PFSK-1 (cell line): ENCODE data around the gene KLHL3.

Experiments used
- FOXP2 ChIP-seq: optimal IDR thresholded peaks from 2 replicates; pipeline ENCODE3; 2011; ENCODE audit warnings: borderline replicate concordance, control low read depth, inconsistent platforms; ENCODE audit not compliant: insufficient read depth; ENCODE audit errors: extremely low read length, extremely low read depth
- POLR2AphosphoS5 ChIP-seq: IDR thresholded peaks from 2 replicates; pipeline ENCODE4 v1.6.1; 2012; ENCODE audit warnings: low read depth, mild to moderate bottlenecking, control low read depth, low read length, moderate library complexity
- SIN3A ChIP-seq: IDR thresholded peaks from 2 replicates; pipeline ENCODE4 v1.6.1; 2012; ENCODE audit warnings: mild to moderate bottlenecking, low read length, moderate library complexity, borderline replicate concordance; ENCODE audit not compliant: insufficient read depth
- TAF1 ChIP-seq: IDR thresholded peaks from 2 replicates; pipeline ENCODE4 v1.6.1; 2012; ENCODE audit warnings: low read length, control low read depth, borderline replicate concordance; ENCODE audit not compliant: insufficient read depth
- TF ChIP-seq, protein P1 (sequence below), 2 experiments: IDR thresholded peaks; 2 replicates each; pipeline versions ENCODE4 v1.6.1 to v1.8.0; 2011 to 2012; ENCODE audit warnings: low read depth in 2 of 2, low read length in 2 of 2, control low read depth in 1 of 2, inconsistent platforms in 1 of 2, mild to moderate bottlenecking in 1 of 2, moderate library complexity in 1 of 2; ENCODE audit not compliant: insufficient read depth in 1 of 2

The KLHL3 gene

DNA sequence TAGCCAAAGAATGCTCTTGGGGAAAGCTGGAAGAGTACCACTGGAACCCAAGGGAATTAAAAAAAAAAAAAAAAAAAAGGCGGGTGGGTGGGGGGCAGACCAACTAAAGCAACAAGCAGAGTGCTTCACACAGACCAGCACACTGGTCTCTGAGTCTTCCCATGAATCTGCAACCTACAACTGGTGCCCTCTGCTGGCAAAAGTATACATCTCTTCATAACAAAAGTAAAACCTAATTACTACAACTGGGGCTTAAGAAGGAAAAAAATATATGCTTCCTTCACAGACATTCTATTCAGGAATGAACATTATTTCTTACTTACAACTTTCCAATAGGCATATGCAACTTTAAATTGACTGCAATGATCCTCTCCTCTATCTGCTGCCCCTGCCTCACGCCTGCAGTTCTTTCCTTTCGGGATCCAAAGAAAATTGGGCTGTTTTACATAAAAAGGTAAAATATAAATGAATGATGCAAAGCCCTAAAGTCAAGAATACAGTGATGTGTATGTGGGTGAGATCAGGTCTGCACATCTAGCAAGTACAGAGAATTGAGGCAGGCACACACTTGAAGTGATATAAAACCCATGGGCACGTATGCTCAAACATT lies 7.2 kb upstream of the KLHL3 start:
- no peak for TF ChIP-seq SIN3A
- TF ChIP-seq TAF1, result no peak

DNA sequence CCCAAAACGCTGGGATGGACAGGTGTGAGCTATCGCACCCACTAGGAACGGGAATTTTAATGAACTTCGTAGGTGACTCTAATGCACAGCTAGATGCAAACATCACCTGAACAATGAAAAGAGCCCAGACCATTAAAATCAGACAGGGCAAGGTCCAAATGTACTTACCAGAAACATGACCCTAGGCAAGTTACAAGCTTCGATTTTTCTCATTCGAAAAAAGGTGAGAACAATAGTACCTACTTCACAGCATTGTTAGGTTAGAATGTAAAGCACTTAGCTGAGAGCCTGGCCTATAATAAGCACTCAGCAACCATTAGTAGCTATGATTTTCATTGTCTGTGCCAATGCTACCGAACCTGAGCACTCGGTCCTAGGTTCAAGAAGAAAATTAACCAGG lies 5.8 kb upstream of the KLHL3 start:
- no peak for TF ChIP-seq TAF1
- no peak for TF ChIP-seq FOXP2
- TF ChIP-seq SIN3A, result no peak
- TF ChIP-seq, protein P1, sequence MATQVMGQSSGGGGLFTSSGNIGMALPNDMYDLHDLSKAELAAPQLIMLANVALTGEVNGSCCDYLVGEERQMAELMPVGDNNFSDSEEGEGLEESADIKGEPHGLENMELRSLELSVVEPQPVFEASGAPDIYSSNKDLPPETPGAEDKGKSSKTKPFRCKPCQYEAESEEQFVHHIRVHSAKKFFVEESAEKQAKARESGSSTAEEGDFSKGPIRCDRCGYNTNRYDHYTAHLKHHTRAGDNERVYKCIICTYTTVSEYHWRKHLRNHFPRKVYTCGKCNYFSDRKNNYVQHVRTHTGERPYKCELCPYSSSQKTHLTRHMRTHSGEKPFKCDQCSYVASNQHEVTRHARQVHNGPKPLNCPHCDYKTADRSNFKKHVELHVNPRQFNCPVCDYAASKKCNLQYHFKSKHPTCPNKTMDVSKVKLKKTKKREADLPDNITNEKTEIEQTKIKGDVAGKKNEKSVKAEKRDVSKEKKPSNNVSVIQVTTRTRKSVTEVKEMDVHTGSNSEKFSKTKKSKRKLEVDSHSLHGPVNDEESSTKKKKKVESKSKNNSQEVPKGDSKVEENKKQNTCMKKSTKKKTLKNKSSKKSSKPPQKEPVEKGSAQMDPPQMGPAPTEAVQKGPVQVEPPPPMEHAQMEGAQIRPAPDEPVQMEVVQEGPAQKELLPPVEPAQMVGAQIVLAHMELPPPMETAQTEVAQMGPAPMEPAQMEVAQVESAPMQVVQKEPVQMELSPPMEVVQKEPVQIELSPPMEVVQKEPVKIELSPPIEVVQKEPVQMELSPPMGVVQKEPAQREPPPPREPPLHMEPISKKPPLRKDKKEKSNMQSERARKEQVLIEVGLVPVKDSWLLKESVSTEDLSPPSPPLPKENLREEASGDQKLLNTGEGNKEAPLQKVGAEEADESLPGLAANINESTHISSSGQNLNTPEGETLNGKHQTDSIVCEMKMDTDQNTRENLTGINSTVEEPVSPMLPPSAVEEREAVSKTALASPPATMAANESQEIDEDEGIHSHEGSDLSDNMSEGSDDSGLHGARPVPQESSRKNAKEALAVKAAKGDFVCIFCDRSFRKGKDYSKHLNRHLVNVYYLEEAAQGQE (IDR thresholded peaks at IDR 0.05; ENCODE audit: insufficient read depth in 1 of 2, low read depth in 2 of 2, low read length in 2 of 2), result no peak
- TF ChIP-seq POLR2AphosphoS5, result no peak

DNA sequence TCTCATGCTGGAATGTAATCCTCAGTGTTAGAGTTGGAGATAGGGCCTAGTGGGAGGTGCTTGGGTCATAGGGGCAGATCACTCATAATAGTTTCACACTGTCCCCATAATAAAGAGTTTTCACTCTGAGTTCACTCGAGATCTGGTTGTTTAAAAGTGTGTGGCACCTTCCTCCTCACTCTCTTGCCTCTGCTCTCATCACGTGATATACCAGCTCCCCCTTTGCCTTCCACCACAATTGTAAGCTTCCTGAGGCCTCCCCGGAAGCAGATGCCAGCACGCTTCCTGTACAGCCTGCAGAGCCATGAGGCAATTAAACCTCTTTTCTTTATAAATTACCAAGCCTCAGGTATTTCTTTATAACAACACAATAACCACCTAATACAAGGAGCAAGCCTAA lies 3.8 kb upstream of the KLHL3 start:
- no peak for TF ChIP-seq SIN3A

DNA sequence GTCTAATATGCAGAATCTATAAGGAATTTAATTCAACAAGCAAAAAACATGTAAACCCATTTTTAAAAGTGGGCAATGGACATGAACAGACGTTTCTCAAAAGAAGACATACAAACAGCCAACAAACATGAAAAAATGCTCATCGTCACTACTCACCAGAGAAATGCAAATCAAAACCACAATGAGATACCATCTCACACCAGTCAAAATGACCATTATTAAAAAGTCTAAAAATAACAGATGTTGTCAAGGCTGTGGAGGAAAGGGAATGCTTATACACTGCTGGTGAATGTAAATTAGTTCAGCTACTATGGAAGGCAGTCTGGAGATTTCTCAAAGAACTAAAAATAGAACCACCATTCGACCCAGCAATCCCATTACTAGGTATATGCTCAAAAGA lies 3.1 kb upstream of the KLHL3 start:
- no peak for TF ChIP-seq FOXP2
- TF ChIP-seq POLR2AphosphoS5, result no peak
- TF ChIP-seq SIN3A, result no peak
- no peak for TF ChIP-seq TAF1
- TF ChIP-seq, protein P1 (IDR thresholded peaks at IDR 0.05; ENCODE audit: insufficient read depth in 1 of 2, low read depth in 2 of 2, low read length in 2 of 2), result no peak

DNA sequence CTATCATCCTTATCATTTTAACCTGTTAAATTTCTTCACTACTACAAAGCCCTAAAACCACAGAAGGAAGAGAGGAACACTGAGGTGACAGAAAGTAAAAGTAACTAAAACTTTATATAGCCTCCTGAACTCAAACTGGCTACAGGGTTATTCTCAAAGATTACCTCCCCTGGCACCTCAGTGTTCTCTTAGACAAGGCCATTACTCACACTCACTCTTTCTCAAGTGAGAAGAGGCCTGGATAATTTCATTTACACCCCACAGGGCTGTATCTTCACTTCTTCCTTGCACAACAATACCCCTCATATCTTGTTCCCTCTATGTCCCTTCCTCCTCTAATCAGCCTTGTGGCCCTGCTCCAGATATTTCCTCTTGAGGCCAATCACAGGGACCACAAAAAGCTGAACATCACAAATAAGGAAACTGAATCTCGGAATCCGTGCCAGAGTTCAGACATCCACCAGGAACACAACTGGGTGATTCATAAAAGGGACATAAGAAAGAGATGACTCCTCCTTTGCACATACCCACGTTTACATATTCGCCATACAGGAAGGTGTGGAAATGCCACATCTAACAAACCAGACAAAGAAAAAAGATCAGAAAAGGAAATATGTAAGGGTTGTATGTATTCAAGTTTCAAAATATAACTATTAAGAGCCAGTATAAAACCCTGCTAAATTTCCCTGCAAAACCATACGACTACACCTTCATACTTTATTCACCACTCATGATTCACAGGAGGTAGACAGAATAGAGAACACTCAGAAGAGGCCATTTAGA lies 1.7 kb upstream of the KLHL3 start:
- TF ChIP-seq TAF1 (no peak), FOXP2 (no peak), POLR2AphosphoS5 (no peak), SIN3A (no peak)

DNA sequence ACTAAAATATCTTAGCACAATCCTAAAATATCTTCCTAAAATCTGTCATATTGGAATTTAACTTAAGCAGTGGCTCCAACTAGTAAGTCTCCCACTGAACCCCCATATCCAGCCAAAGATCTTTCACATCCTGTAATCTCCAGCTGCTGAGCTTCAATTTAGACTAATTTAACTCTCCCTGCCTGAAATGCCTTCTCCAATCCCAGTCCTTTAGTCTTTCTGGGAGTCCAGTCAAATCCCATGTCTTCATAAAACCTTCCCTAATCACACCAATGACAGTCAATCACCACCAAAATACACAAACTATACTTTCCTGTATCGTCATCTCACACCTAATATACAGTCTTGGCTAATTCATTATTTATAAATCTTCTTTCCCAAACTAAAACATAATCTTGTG lies 607 bp upstream of the KLHL3 start:
- no peak for TF ChIP-seq TAF1
- no peak for TF ChIP-seq POLR2AphosphoS5
- TF ChIP-seq FOXP2, result no peak
- TF ChIP-seq, protein P1 (IDR thresholded peaks at IDR 0.05; ENCODE audit: insufficient read depth in 1 of 2, low read depth in 2 of 2, low read length in 2 of 2), result no peak
- TF ChIP-seq SIN3A, result no peak
